Measurements from ENCODE around the gene SIGLEC8. TPM values are rescaled to one million over a fixed set of nuclear protein-coding genes. Genes with fewer than 3 reads are reported as not detected.
"Not testable (repeated sequence)": the region's sequence is repeated elsewhere in the genome, so short reads cannot be mapped to it uniquely, and the experiment has no call there.

Gene SIGLEC8
- total RNA-seq, 6 experiments from 2014 or later: not detected

- no peaks in the 10 kb centered on the region for H3K4me1 Mint-ChIP-seq (ENCODE audit: low read depth)
- DNase-seq: no peak
- no peaks in the 10 kb centered on the region; the same call in 1 of the 2 replicates for H3K9me3 Mint-ChIP-seq
- H3K27ac Mint-ChIP-seq: no peak within 1 kb of the TSS
- H3K27me3 Mint-ChIP-seq (ENCODE audit: insufficient read depth): peaks cover 5% of the 10 kb centered on the region
- no peak within 1 kb of the TSS for H3K4me3 Mint-ChIP-seq
- no peaks in the 10 kb centered on the region for H3K36me3 Mint-ChIP-seq (ENCODE audit: low read depth)
- TF ChIP-seq CTCF (IDR thresholded peaks at IDR 0.05): no peak
These were observed 41.0 kb downstream of the SIGLEC8 start, which contains the start of gene SIGLEC10 for GRCh38 chr19:51417107-51417809. Gene SIGLEC10, minus strand, starts transcription at chr19:51417642. Its CDS starts 61 bp downstream, at chr19:51417581.

GRCh38 chr19:51416422-51416821 is 41.8 kb downstream of the SIGLEC8 start:
- H3K9me3 Mint-ChIP-seq; H3K36me3 Mint-ChIP-seq (ENCODE audit: low read depth); H3K4me3 Mint-ChIP-seq; DNase-seq; H3K27me3 Mint-ChIP-seq (ENCODE audit: insufficient read depth); H3K27ac Mint-ChIP-seq; H3K4me1 Mint-ChIP-seq (ENCODE audit: low read depth): not testable (repeated sequence)

GRCh38 chr19:51415187-51415586 is 43.1 kb downstream of the SIGLEC8 start:
- Mint-ChIP-seq H3K36me3 (ENCODE audit: low read depth) (no peaks in the 10 kb centered on the region), H3K9me3 (no peaks in the 10 kb centered on the region; the same call in 1 of the 2 replicates), H3K4me3 (no peak overlapping the region), H3K4me1 (ENCODE audit: low read depth) (no peaks in the 10 kb centered on the region), H3K27ac (no peak overlapping the region), H3K27me3 (ENCODE audit: insufficient read depth) (peaks cover 6% of the 10 kb centered on the region)
- DNase-seq: no peak
- no peak for TF ChIP-seq CTCF (IDR thresholded peaks at IDR 0.05)

- H3K36me3 Mint-ChIP-seq (ENCODE audit: low read depth): no peaks in the 10 kb centered on the region
- peaks cover 19% of the 10 kb centered on the region for H3K4me1 Mint-ChIP-seq (ENCODE audit: low read depth)
- DNase-seq: no peak
- H3K9me3 Mint-ChIP-seq: peaks cover 4% of the 10 kb centered on the region; the same call in 1 of the 2 replicates
- peaks cover 8% of the 10 kb centered on the region for H3K27me3 Mint-ChIP-seq (ENCODE audit: insufficient read depth)
- TF ChIP-seq CTCF (IDR thresholded peaks at IDR 0.05): no peak
- H3K4me3 Mint-ChIP-seq: no peak overlapping the region
- H3K27ac Mint-ChIP-seq: no peak overlapping the region
These were observed 47.1 kb downstream of the SIGLEC8 start for GRCh38 chr19:51410950-51411748.

GRCh38 chr19:51407511-51408131 is 50.6 kb downstream of the SIGLEC8 start:
- no peak overlapping the region for H3K4me3 Mint-ChIP-seq

More at GRCh38 chr19:51407511-51408131, 50.6 kb downstream of the SIGLEC8 start:
- peaks cover 10% of the 10 kb centered on the region for H3K36me3 Mint-ChIP-seq (ENCODE audit: low read depth)
- H3K9me3 Mint-ChIP-seq: peaks cover 24% of the 10 kb centered on the region
- H3K27me3 Mint-ChIP-seq (ENCODE audit: insufficient read depth): peaks cover 3% of the 10 kb centered on the region
- no peak overlapping the region for H3K27ac Mint-ChIP-seq
- TF ChIP-seq CTCF (IDR thresholded peaks at IDR 0.05): peak; percentile 71
- peaks cover 19% of the 10 kb centered on the region for H3K4me1 Mint-ChIP-seq (ENCODE audit: low read depth)
- peak; percentile 9 for DNase-seq
